HT-29 (cell line): ENCODE data around the gene TOB2. TPM values are rescaled to one million over a fixed set of nuclear protein-coding genes. Genes with fewer than 3 reads are reported as not detected.

Source experiments
- DNase-seq: peaks from one replicate; pipeline ENCODE4 v3.0.0-alpha.2; 2015; ENCODE audit warnings: low spot score
- total RNA-seq: library from RNA; depleted of rRNA; stranded (reverse); fragments of >200 nt; shearing (Covaris generic); gene quantifications from 2 replicates; pipeline ENCODE4 v1.2.3, GENCODE V29; 2014; rRNA removed

Gene TOB2
- total RNA-seq, 1 experiment from 2014 or later = 25.1 TPM

DNA sequence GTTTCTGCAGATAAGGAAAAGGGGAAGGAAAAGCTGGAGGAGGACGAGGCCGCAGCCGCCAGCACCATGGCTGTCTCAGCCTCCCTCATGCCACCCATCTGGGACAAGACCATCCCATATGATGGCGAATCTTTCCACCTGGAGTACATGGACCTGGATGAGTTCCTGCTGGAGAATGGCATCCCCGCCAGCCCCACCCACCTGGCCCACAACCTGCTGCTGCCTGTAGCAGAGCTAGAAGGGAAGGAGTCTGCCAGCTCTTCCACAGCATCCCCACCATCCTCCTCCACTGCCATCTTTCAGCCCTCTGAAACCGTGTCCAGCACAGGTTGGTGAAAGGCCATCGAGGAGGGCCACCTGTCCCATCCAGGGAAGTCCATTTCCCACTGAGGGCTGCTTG lies 59.3 kb downstream of the TOB2 start:
- DNase-seq = no peak

DNA sequence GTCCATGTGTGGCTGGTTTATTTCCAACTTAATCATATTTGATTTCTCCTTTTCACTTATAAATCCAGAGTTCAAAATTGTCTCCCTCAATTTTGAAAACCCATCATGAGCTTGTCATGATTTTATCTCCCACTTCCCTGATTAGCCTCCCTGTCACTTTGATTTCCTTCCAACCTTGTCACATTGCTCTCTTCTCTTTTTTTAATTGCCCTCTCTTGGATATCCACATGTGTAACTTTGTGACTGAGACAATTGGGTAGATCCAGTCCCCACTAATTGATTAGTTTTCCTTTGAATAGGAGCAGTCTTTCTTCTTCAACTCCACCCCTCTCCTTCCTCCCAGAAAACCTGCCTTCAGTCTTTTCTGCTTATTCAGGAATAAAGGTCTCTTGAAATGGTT lies 62.5 kb downstream of the TOB2 start:
- DNase-seq = no peak

Other genes with a start within 250 kb of the TOB2 start
- gene L3MBTL2, start 241.5 kb downstream of the TOB2 start, total RNA-seq = 23.6 and 28.4 TPM in 2 replicates
- gene CHADL, start 205.9 kb downstream of the TOB2 start, total RNA-seq = 0.76 TPM in 1 of 2 replicates, not detected in the other
- gene RANGAP1, start 160.6 kb downstream of the TOB2 start, total RNA-seq = 80.2 and 81.2 TPM in 2 replicates
- 35.6 and 40.9 TPM in 2 replicates for gene ZC3H7B, start 145.3 kb downstream of the TOB2 start, total RNA-seq
- gene TEF, start 64.9 kb downstream of the TOB2 start, total RNA-seq = 10.7 and 16.7 TPM in 2 replicates
- 64.1 and 69.5 TPM in 2 replicates for gene PHF5A, start 21.9 kb upstream of the TOB2 start, total RNA-seq
- gene ACO2, start 22.3 kb upstream of the TOB2 start, total RNA-seq = 48.3 and 52.1 TPM in 2 replicates
- 27.7 and 32.5 TPM in 2 replicates for gene POLR3H, start 97.7 kb upstream of the TOB2 start, total RNA-seq
- gene CSDC2, start 114.2 kb upstream of the TOB2 start, total RNA-seq = not detected in 2 replicates
- 19.6 and 22.5 TPM in 2 replicates for gene PMM1, start 143.0 kb upstream of the TOB2 start, total RNA-seq
- 19.5 and 20.9 TPM in 2 replicates for gene DESI1, start 174.2 kb upstream of the TOB2 start, total RNA-seq
- 212 and 262 TPM in 2 replicates for gene XRCC6, start 174.5 kb upstream of the TOB2 start, total RNA-seq
- 104 and 118 TPM in 2 replicates for gene SNU13, start 242.1 kb upstream of the TOB2 start, total RNA-seq